SK-N-MC (cell line): ENCODE results near the gene MX1.

ENCODE experiments used
- EZH2 ChIP-seq: fragments of 200-600 bp; sonication (generic); IDR thresholded peaks from one replicate; pipeline ENCODE4 v1.6.1; 2017; ENCODE audit warnings: antibody characterized with exemption
- FOXP2 ChIP-seq: optimal IDR thresholded peaks from 2 replicates; pipeline ENCODE3; 2011; ENCODE audit warnings: mild to moderate bottlenecking, moderate library complexity; ENCODE audit not compliant: insufficient read depth; ENCODE audit errors: extremely low read length, control extremely low read depth
- POLR2AphosphoS5 ChIP-seq: IDR thresholded peaks from 2 replicates; pipeline ENCODE4 v1.6.1; 2012; ENCODE audit warnings: mild to moderate bottlenecking, low read depth, low read length, borderline replicate concordance

GRCh38 chr21:41419921-41420862 is 5.8 kb upstream of the MX1 start:
- TF ChIP-seq POLR2AphosphoS5 (no peak), EZH2 (no peak), FOXP2 (no peak)
